GM18870 (cell line): ENCODE results near the gene GAL3ST1.

Experiments
- ATAC-seq: cut with Tn5 transposase; IDR thresholded peaks from one replicate; pipeline ENCODE4 v1.9.1; 2021; ENCODE audit warnings: moderate library complexity; ENCODE audit not compliant: unreplicated experiment

Gene GAL3ST1

GRCh38 chr22:30538280-30538679 lies 36.2 kb downstream of the GAL3ST1 start:
- ATAC-seq = no peak

- no peak for ATAC-seq
These were observed 37.3 kb downstream of the GAL3ST1 start for GRCh38 chr22:30537083-30537731.

- no peak for ATAC-seq
These were observed 39.3 kb downstream of the GAL3ST1 start for GRCh38 chr22:30535182-30535581.

- ATAC-seq = no peak
These were observed 42.5 kb downstream of the GAL3ST1 start for GRCh38 chr22:30531651-30532608.

GRCh38 chr22:30526656-30527055 lies 47.8 kb downstream of the GAL3ST1 start:
- ATAC-seq = no peak

- ATAC-seq = no peak
These were observed 50.6 kb downstream of the GAL3ST1 start for GRCh38 chr22:30523646-30524489.

- no peak for ATAC-seq
These were observed 52.9 kb downstream of the GAL3ST1 start for GRCh38 chr22:30521368-30522156.

GRCh38 chr22:30519842-30520425 lies 54.5 kb downstream of the GAL3ST1 start:
- no peak for ATAC-seq

- ATAC-seq = no peak
These were observed 57.7 kb downstream of the GAL3ST1 start for GRCh38 chr22:30516731-30517130.

- no peak for ATAC-seq
These were observed 58.2 kb downstream of the GAL3ST1 start for GRCh38 chr22:30516273-30516672.

- no peak for ATAC-seq
These were observed 60.2 kb downstream of the GAL3ST1 start for GRCh38 chr22:30514252-30514651.

- ATAC-seq = no peak
These were observed 61.0 kb downstream of the GAL3ST1 start for GRCh38 chr22:30513462-30513861.

- no peak for ATAC-seq
These were observed 62.6 kb downstream of the GAL3ST1 start for GRCh38 chr22:30511911-30512310.

GRCh38 chr22:30511109-30511508 lies 63.4 kb downstream of the GAL3ST1 start:
- ATAC-seq = no peak

GRCh38 chr22:30508216-30508615 lies 66.2 kb downstream of the GAL3ST1 start:
- ATAC-seq = no peak

GRCh38 chr22:30507670-30508069 lies 66.8 kb downstream of the GAL3ST1 start:
- no peak for ATAC-seq

GRCh38 chr22:30506507-30506968 lies 67.9 kb downstream of the GAL3ST1 start:
- ATAC-seq = no peak
